HG03432 (cell line): Measurements from ENCODE around the gene MYO5C.
A peak's percentile ranks its signal among the peaks of the same experiment; 100 is the strongest.
"Not testable (repeated sequence)": the region's sequence is repeated elsewhere in the genome, so short reads cannot be mapped to it uniquely, and the experiment has no call there.

Experiments
- ATAC-seq: cut with Tn5 transposase; IDR thresholded peaks from one replicate; pipeline ENCODE4 v1.9.1; 2021; ENCODE audit warnings: mild to moderate bottlenecking, moderate library complexity; ENCODE audit not compliant: unreplicated experiment

The MYO5C gene

DNA sequence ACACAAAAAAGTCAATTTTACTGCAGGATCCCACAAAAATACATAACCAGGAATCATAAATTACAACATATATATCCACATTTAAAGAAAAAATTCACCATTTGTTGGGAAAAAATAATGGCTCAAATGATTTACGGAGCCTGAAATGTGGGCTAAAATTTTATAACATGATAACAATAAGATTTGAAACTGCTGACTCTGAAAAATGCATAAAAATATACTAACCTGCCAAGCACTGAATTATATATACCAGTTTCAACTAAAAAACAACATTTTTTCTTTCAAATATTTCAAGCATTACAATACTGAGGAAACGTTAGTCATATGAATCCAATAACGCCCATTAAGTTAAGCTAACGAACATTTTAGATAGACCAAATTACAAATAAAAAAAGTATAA, 12.2 kb upstream of the MYO5C start:
- ATAC-seq = no peak

DNA sequence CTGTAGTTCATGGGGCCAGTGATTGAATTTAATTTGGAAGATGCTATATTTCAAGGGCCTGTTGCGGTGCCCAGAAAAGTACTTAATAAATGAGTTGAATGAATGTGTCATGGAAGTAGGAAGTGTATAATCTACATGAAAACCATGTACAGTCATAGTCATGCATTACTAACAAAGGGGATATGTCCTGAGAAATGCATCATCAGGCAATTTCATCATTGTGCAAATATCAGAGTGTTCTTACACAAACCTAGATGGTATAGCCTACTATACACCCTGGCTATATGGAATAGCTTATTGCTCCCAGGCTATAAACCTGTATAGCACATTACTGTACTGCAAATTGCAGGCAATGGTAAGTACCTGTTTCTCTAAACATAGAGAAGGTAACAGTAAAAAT, 10.7 kb upstream of the MYO5C start:
- no peak for ATAC-seq

DNA sequence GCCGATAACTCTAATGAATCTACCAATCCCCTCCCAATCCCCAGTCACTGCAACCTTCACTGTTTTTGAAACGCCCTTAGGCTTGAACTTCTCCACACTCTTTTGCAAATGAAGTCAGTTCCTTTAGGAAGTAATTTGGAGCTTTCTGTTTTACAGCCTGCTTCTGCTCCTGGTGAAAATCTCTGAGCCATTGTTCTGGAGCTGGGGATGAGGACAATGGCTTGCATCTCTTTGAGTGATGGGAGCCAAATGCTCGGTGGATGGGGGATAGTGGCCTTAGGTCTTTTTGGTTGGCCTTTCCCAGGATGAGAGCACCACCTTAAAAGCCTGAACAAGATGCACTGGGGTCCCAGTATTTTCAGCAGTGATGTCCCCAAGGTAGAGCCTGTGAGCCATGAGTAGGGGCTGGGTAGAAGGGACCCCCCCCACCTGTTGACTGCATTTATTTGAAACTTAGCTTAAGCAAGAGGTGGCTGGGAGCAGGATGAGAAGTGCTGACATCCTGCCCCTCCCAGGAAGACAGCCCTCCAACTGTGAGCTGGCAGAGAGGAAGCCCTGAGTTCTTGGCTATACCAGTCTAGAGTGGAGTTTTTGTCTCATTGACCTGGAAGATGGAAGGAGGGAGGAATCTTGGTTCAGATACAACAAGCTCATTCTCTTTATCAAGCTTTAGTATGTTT, 7.6 kb upstream of the MYO5C start:
- ATAC-seq = no peak

DNA sequence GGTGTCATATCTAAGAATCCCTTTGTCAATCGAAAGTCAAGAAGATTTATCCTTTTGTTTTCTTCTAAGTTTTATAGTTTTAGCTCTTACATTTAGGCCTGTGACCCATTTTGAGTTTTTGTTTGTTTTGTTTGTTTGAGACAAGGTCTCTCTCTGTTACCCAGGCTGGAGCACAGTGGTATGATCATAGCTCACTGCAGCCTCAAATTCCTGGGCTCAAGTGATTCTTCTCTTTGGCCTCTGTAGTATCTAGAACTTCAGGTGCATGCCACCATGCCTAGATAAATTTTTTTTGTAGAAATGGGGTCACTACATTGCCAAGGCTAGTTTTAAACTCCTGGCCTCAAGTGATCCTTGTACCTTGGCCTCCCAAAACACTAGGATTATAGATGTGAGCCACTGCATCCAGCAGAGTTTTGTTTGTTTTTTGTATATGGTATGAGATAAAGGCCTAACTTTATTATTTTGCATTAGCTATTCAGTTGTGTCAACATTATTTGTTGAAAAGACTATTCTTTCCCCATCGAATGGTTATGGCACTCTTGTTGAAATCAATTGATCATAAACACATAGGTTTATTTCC, 5.8 kb upstream of the MYO5C start:
- no peak for ATAC-seq

DNA sequence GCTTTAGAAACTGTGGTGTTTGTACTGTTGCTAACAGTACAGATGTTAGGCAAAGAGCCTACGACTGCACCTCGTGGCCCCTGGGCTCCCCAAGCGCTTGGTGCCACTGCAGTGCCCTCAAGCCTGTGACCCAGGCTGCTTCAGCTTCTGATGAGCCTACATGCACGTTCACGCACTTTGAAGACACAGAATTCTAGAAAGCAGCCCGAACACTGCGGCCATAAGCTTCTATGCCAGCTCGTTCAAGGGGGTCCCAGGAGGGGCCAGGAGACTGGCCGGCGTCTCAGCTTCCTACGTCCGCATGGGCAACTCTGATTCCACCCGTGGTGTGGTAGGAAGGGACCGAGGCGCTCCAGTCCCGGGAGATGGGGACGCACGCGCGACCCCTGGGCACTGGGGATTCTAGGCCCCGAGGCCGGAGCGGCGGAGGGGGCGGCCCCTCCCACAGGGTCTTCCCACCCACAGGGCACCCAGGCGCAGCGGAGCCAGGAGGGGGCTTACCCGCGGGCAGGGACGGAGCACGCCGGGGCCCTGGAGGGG, 653 bp downstream of the MYO5C start:
- ATAC-seq = no peak

DNA sequence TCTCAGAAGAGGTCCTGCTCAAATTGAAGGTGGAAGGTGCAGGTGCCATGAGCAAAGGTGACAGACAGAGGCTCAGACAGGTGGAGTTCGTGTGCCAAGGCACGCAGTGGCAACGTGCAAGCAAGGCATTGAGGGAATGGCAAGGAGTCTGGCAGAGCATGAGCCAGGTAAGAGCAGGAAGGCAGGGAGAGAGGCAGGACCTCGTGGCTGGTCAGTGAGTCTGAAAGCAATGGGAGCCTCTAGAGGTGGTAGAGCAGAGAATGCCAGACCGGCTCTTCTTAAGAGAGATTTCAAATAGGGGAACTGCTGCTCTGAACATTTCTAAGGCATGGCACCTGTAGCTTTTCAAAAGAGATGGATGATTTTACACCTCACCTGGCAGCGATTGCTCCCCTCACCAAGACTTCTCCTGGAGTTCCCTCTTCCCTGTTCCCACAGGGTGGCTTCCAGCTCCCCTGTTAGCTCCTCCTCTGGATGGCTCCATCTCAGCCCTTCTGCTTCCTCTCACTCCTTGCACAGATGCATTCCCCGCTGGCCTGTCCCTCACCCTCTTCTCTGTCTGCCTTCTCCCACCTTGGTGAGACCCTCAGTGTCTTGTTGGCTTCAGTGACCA, 2.7 kb downstream of the MYO5C start:
- no peak for ATAC-seq

DNA sequence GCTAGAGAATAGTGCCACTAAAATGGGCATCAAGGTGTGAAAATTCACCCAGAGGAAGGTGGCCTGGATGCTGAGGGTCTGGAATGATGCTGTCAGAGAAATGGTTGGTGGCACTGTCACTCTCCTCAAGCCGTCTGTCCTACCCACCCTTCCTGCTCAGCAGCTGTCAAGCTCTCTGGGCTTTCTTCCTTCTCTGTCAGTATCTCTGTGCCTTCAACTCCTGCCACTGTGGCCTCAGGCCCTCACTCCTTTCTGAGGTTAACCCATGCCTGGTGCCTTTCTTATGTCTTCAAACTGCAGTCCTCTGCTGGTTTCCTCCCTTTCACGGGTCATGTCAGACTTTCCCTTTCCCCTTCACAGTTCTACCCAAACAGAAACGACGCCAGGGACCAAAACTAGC, 4.4 kb downstream of the MYO5C start:
- peak; percentile 34 for ATAC-seq

DNA sequence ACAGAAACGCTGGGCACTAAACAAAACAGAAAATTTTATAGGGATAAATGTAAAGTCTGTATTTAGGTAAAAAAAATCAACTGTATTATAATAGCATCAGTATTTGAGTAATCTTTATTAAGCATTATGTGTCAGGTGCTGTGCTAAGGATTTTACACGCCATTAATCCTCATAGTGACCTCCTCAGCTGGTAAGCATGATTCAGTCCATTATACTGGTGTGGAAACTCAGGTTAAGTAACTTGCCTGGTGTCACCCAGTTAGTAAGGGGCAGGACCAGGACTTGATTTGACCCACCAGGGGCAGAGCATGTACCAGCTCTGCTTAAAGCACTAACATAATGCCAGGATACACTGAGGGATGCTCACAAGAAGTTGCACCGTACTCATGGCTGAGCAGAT, 4.8 kb downstream of the MYO5C start:
- ATAC-seq = no peak

DNA sequence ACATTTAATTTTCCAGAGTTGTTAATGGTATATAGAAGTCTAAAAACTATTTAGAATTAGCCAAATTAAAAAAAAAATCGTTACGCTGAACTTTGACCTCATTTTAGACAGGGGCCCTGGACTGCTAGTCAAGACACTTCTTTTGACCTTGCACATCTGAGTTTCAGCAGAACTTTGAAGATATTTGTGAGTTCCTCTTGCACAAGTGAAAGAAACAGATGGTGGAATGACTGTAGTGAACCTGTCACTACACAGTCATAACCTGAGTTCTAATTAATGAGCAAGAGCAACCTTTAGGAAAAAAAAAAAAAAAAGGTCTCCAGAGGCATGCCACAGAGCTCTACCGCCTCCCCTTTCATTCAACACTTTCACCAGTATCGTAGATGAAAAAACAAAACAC, 5.3 kb downstream of the MYO5C start:
- peak; percentile 57 for ATAC-seq

DNA sequence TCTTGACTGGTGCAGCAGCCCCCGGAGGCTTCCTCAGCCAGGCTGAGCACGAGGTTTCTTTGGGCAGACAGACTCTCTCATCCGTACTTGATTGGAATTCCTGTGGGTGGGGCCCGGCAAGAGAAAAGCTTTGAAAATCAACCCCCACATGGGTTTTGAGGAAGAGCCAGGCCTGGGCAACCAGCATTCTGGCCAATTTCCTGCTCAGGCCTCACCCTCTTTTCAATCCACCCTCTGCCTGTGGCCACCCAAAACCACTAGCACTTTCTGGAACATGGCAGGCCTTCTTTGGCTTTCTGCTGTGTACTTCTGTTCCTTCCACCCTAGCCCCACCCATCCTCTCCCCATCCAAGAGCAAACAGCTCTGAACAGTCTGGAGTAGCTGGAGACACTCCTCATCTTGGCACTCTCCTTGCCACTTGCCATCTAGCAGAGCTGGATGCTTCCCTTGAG, 5.9 kb downstream of the MYO5C start:
- no peak for ATAC-seq

DNA sequence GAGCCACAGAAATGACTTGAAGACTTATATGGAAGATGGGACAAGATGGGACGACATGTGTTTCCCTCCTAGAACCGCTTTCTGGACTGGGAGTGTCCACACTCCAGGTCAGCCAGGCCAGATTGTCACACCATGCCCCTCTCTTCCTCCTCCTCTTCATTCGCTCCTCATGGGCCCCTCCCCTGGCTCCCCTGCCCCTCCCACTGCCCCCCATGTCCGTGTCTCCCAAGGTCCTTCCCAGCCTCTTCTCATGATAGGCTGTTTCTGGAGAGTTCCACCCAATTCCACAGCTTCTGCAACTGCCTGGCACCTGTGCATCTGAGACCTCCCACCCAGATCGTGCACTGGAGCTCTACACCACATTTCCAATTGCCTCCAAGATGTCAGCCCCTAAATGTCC, 6.6 kb downstream of the MYO5C start:
- no peak for ATAC-seq

DNA sequence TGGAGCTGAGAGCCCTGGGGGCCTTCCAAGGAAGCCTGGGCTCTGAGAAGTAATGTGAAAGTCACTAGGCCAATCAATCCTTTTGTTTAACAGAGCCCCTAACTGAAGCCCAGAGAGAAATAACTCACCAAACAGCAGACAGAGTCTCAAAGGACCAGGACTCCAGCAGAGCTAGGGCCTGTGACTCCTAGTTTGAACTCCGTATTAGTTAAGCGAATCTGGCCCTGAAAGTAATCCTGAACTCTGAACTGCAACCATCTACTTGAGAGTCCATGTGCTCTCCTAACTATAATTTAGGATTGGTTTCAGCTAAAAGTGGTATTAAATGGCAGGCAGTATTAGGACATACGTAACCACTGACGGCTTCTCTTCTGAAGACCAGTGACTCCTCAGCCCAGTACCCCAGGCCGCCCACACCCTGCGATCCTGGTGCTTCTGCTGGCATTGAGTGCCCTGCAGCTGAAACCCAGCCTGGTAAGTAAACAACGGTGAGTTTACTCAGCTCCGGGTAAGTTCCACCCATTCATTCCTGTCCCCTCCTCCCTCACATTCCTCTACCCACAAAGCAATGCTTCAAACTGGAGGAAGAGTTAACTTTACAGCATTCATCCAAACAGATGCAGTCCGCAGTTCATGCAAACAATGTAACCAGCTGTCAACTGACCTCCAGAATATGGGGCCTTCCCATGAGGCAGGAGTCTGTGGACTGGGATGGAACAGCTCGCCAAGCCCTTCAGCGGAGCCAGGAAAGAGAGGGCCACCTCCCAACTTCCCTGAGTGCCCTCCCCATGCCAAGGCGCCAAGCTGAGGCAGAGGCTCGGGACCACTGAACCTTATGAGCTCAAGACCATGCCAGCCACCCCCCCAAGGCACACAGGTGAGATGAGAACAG, 7.3 kb downstream of the MYO5C start:
- ATAC-seq = no peak

DNA sequence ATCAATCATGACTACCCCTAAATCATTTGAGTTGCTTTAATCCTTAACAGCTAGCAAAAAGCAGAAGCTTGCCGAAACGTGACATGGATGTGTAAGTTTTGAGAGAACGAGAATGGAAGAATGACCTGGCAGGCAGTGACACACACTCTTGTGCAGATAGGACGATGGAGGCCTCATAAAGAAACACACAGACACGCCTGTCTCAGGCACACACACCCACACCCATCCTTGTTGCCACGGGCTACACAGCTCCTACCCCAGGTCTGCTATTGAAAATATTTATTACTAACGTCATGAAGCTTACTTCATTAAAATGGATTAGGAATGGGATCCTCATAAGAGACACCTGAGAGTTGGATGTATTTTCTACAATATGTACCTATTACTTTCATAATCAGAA, 8.5 kb downstream of the MYO5C start:
- ATAC-seq = no peak

DNA sequence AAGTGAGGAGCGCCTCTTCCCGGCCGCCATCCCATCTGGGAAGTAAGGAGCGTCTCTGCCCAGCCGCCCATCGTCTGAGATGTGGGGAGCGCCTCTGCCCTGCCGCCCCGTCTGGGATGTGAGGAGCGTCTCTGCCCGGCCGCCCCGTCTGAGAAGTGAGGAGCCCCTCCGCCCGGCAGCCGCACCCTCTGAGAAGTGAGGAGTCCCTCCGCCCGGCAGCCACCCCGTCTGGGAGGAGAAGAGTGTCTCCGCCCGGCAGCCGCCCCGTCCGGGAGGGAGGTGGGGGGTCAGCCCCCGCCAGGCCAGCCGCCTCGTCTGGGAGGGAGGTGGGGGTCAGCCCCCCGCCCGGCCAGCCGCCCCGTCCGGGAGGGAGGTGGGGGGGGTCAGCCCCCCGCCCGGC, 9.7 kb downstream of the MYO5C start:
- not testable (repeated sequence) for ATAC-seq

DNA sequence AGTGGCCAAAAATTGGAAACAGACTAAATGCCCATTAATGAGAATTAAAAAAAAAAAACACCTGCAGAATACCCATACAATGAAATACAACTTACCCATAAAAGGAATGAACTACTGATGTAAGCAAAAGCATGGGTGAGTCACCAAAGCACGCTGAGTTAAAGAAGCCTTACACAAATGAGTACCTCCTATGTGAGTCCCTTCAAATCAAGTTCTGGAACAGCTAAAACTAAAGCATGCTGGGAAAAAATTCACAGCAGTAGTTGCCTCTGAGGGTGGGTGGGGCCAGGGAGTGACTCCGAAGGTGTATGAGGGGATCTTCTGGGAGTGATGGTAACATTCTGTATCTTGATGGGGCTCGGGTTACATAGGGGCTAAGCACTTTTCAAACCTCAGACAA, 11.4 kb downstream of the MYO5C start:
- ATAC-seq = no peak

DNA sequence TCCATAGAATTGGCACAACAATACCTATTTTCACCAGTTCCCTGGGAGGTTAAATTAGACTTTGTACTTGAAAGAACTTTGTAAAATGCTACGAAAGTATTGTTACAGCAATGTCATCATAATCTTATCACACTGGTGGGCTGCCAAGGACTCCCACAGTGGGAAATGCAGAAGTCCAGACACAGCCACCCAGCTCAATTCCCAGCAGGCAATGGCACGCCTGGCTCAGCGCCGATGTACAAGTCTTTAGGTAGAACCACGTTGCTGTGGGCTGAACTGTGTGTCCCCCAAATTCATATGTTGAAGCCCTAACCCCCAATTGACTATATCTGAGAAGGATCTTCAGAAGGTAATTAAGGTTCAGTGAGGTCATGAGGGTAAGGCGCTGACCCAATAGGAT, 12.3 kb downstream of the MYO5C start:
- no peak for ATAC-seq

DNA sequence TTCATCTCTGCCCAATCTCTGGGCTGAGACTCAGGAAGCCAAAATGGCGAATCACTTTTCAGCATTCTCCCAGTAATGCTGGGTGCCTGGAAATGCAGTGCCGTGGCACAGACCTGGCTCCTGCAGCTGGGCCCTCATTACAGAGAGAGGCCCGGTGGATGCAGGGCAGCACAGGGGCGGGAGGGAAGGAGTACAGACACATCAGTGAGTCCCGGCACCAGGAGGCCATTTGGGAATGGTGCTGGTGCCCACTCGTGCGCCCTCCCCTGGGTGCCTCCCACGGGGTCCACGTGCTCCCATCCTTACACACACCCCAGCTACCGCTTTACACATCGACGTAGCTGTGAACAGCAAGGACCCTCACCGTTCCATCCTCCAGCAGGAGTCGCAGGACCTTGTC, 13.2 kb downstream of the MYO5C start:
- ATAC-seq = no peak

DNA sequence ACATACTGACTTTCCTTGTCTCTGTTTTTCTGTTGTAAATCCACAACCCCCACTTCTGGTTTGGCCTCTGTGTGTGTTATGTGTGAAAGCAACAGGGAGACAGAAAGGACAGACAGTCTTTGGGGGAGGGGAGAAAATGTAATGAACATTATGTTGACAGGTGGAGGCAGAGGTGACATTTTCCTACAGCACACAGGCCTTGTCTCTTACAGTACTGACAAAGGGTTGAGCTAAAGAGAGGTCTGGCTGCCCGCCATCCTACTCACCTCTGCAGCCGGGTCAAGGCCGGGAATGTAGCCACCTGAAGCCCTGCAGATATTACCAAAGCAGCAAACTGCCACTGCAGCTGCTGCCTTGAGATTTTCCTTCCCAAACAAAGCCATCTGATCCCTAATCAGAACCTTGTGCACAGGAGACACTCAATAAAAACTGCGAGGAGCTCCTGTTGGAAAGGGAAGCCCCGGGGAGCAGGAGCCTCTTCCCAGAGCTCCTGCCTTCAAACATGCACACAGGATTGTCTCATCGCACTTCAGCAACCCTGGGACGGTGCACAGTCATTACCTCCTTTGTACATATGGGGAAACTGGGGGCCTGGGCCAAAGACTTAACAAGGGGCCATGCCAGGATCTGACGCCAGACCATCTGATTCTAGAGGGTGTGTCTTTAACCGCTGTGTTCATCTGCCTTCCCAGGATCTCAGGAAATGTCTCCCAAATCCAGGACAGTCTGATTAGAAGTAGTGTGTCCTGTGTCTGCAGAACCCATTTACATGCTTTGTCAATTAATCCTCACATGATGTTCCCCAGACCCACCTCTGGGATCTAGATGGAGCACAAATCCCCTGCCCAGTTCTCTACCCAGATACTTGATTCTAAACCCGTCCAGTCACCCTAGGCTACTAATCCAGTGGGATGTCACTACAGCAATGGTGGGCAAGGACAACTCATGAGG, 14.2 kb downstream of the MYO5C start:
- ATAC-seq = no peak

DNA sequence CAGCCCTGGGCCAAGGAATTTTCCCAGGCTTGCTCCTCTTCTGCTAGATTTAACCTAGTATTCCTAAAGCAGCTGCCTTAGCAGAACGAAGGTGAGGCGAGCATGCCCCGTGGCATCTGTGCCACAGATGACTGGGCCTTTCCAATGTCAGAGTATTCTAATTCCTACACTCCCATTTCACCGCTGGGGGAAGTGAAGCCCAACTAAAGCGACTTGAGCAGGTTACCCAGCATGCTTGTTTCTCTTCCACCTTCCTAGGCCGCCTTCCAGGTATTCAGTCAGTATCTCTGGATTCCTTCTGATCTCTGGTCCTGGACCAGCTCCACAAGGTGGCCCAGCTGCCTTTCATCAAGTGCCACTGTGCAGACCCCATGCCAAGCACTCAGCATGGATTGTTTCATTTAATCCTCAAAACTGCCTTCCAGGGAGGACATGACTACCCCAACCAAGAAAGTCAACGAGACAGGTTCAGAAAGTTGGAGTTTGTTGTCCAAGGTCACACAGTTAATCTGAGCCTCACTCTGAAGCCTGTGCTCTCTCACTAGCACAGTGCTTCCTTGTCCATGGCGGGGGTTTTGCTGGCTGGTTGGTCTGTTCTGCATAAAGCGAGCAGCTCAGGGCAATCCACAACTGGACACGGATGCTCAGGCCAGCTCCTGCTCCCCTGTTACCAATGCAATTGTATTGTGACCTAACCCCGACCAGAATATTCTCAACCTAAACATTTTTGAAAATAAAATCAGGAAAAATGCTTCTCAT, 15.1 kb downstream of the MYO5C start:
- ATAC-seq = no peak
